ENCODE data around the gene CPNE2. TPM values are rescaled to one million over a fixed set of nuclear protein-coding genes. Genes with fewer than 3 reads are reported as not detected.

The CPNE2 gene
- total RNA-seq, 1 donor from 2014 or later = 20.6 TPM

DNA sequence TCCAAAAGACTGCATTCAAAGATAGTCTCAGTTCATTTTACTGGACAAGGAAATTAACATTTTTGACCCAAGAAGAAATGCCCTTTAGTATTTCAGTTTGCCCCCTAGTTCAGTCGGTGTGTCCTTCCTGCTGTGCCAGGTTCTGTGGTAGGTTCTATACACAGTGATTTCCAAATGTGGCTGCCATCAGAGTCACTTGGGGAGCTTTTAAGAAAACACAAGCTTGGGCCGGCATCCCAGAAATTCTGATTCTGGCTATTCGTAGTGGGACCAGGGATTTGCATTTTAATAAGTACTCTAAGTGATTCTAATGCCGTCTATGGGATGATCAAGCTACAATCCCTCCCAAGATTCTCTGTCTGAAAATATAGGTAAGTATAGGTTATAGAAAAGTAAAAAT is 103.9 kb downstream of the CPNE2 start:
- no peak for DNase-seq

DNA sequence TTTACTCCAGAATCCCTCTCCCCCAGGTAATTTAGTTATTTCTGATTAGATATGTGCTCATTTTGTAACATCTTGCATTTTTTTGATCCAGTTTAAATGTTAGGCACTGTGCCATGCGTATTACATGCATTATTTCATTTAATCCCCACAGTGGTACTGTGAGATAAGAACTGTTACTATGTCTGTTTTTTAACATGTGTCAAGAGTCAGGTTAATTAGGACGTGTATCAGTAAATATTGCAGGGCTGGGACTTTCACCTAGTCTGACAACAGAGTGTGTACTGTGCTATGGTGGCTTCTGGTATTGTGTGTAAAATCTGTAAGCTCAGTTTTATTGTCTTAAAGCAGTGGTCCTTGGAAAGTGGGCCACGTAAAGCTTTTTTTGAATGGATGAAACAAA is 104.4 kb downstream of the CPNE2 start:
- DNase-seq = no peak

Other genes with a start within 250 kb of the CPNE2 start
- gene SLC12A3, start 227.4 kb upstream of the CPNE2 start, total RNA-seq = not detected
- 103 TPM for gene HERPUD1, start 160.4 kb upstream of the CPNE2 start, total RNA-seq
- 2.9 TPM for gene CETP, start 130.6 kb upstream of the CPNE2 start, total RNA-seq
- 11.9 TPM for gene NLRC5, start 103.0 kb upstream of the CPNE2 start, total RNA-seq
- gene PSME3IP1, start 93.5 kb downstream of the CPNE2 start, total RNA-seq = 39.9 TPM
- gene RSPRY1, start 93.7 kb downstream of the CPNE2 start, total RNA-seq = 39.9 TPM
- gene ARL2BP, start 152.7 kb downstream of the CPNE2 start, total RNA-seq = 40.1 TPM
- 0.69 TPM for gene PLLP, start 192.1 kb downstream of the CPNE2 start, total RNA-seq